ENCODE data around the gene CACNG8. TPM values are rescaled to one million over a fixed set of nuclear protein-coding genes. Genes with fewer than 3 reads are reported as not detected.

Gene CACNG8
- polyA plus RNA-seq, 1 of the 3 experiments (the other 2 are of a cell fraction), result 1.3 TPM

GRCh38 chr19:53966931-53967330 is 4.2 kb downstream of the CACNG8 start (continued):
- TF ChIP-seq USF2 (IDR thresholded peaks at IDR 0.05; ENCODE audit: borderline replicate concordance, low read depth, low read length) (no peak), FOSL2 (IDR thresholded peaks at IDR 0.05; ENCODE audit: borderline replicate concordance, low read depth) (no peak)

- H3K27me3 ChIP-seq (ENCODE audit: insufficient read depth), result no peaks in the 10 kb centered on the region
- peaks cover 4% of the 10 kb centered on the region for H3F3A ChIP-seq (replicated peaks; ENCODE audit: insufficient read depth)
- H3K4me2 ChIP-seq, result no peak overlapping the region
- H4K20me1 ChIP-seq (ENCODE audit: insufficient read depth), result no peaks in the 10 kb centered on the region
- peaks cover 4 to 13% of the 10 kb centered on the region in 2 experiments for H3K36me3 ChIP-seq (replicated peaks in 1 of 2; ENCODE audit: control insufficient read depth in 1 of 2, insufficient read depth in 2 of 2, low read length in 1 of 2)
- H3K4me1 ChIP-seq (ENCODE audit: control insufficient read depth in 1 of 2, insufficient read depth in 2 of 2, low read depth in 1 of 2, low read length in 1 of 2), result no peaks in the 10 kb centered on the region
- H3K9me2 ChIP-seq, result no peaks in the 10 kb centered on the region
- ChIA-PET CTCF (interaction anchor here (1.0 kb wide), 1 partner anchor 21 kb away, joined by 3 read pairs; no protein-coding TSS in a partner anchor), POLR2A (no interaction called here)
- no peak overlapping the region for H3K9ac ChIP-seq
- H3K27ac ChIP-seq (ENCODE audit: low read depth in 2 of 2, low read length in 1 of 2), result no peak overlapping the region
- TF ChIP-seq USF1 (IDR thresholded peaks at IDR 0.05; ENCODE audit: borderline replicate concordance, low read depth) (no peak), PBX3 (IDR thresholded peaks at IDR 0.05) (no peak), FOXM1 (IDR thresholded peaks at IDR 0.05; ENCODE audit: low read depth) (no peak), GATA2 (CRISPR knock-in tag; IDR thresholded peaks at IDR 0.05) (no peak), YY1 (IDR thresholded peaks at IDR 0.05; ENCODE audit: low read depth) (no peak), SIN3A (IDR thresholded peaks at IDR 0.05; ENCODE audit: borderline replicate concordance, low read depth, low read length) (no peak), TCF12 (IDR thresholded peaks at IDR 0.05) (no peak), GABPA (IDR thresholded peaks at IDR 0.05; ENCODE audit: low read depth) (no peak), MXI1 (IDR thresholded peaks at IDR 0.05; ENCODE audit: low read depth, low read length) (no peak), RAD21 (IDR thresholded peaks at IDR 0.05; ENCODE audit: low read length) (no peak), NFIC (IDR thresholded peaks at IDR 0.05; ENCODE audit: borderline replicate concordance) (no peak), TEAD4 (IDR thresholded peaks at IDR 0.05; ENCODE audit: borderline replicate concordance, insufficient read depth) (no peak), REST (IDR thresholded peaks at IDR 0.05; ENCODE audit: low read depth, low read length) (no peak), FOXJ3 (CRISPR knock-in tag; IDR thresholded peaks at IDR 0.05) (no peak), NRF1 (IDR thresholded peaks at IDR 0.05; ENCODE audit: low read depth, low read length) (no peak), SMC3 (IDR thresholded peaks at IDR 0.05; ENCODE audit: low read depth, low read length) (no peak), RFX5 (IDR thresholded peaks at IDR 0.05; ENCODE audit: low read length) (no peak), TAF1 (IDR thresholded peaks at IDR 0.05; ENCODE audit: borderline replicate concordance, low read depth, low read length) (no peak)
- peaks cover 7% of the 10 kb centered on the region; the same call in 1 of the 2 replicates for H3K79me2 ChIP-seq (ENCODE audit: insufficient read depth)
- H3K9me3 ChIP-seq, result no peaks in the 10 kb centered on the region
- no peak overlapping the region for H3K4me3 ChIP-seq (ENCODE audit: low read depth in 2 of 2, low read length in 1 of 2)
- no peak overlapping the region for H2AFZ ChIP-seq (ENCODE audit: low read depth)
- 98% methylated on average over 6 of the region's 6 CpGs for WGBS (ENCODE audit: low lambda C conversion rate)
- no peak for DNase-seq
Measured at GRCh38 chr19:53969366-53969765, 6.6 kb downstream of the CACNG8 start.

All from SK-N-SH (cell line).